HUES48 (cell line): ENCODE measurements around the gene ADGRV1.
"Not testable (repeated sequence)": the region's sequence is repeated elsewhere in the genome, so short reads cannot be mapped to it uniquely, and the experiment has no call there.

Source experiments
- H3K27ac ChIP-seq: one replicate; pipeline ENCODE4 v1.7.0; 2013; ENCODE audit warnings: low read depth, low read length, inconsistent platforms
- H3K27me3 ChIP-seq: 2 replicates; pipeline ENCODE4 v1.6.1; 2013; ENCODE audit warnings: mild to moderate bottlenecking, low read length; ENCODE audit not compliant: control insufficient read depth, insufficient read depth
- H3K36me3 ChIP-seq: 2 replicates; pipeline ENCODE4 v1.6.1; 2013; ENCODE audit warnings: low read length; ENCODE audit not compliant: control insufficient read depth, insufficient read depth
- H3K4me1 ChIP-seq: 2 replicates; pipeline ENCODE4 v1.6.1; 2013; ENCODE audit warnings: mild to moderate bottlenecking, low read length; ENCODE audit not compliant: control insufficient read depth, insufficient read depth
- H3K4me3 ChIP-seq: 2 replicates; pipeline ENCODE4 v1.5.1; 2013; ENCODE audit warnings: mild to moderate bottlenecking, low read depth, low read length
- H3K9ac ChIP-seq: 2 replicates; pipeline ENCODE4 v1.6.1; 2013; ENCODE audit warnings: mild to moderate bottlenecking, low read depth, low read length, moderate library complexity
- H3K9me3 ChIP-seq: 2 replicates; pipeline ENCODE4 v1.6.1; 2013; ENCODE audit warnings: low read length; ENCODE audit not compliant: control insufficient read depth, insufficient read depth

The ADGRV1 gene

DNA sequence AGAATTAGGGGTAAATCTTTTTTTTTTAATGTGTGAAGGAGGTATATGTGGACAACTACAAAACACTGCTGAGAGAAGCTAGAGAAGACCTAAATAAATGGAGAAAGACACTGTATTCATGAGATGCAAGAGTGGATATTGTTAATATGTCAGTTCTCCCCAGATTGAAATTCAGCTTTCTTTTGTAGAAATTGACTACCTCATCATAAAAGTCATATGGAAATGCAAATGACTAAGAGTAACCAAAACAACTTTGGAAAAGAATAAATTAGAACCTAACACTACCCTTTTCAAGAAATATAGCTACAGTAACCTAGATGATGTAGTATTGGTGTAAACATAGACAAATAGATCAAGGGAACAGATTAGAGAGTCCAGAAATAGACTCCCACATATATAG, 400.7 kb downstream of the ADGRV1 start:
- H3K9me3 ChIP-seq = no peaks in the 10 kb centered on the region
- H3K27me3 ChIP-seq = no peaks in the 10 kb centered on the region
- H3K27ac ChIP-seq = no peak overlapping the region
- no peak overlapping the region for H3K4me3 ChIP-seq
- no peaks in the 10 kb centered on the region for H3K36me3 ChIP-seq
- no peak overlapping the region for H3K9ac ChIP-seq
- 0 out of 2 replicates have a peak, but pooled peaks cover 4% of the 10 kb centered on the region for H3K4me1 ChIP-seq

DNA sequence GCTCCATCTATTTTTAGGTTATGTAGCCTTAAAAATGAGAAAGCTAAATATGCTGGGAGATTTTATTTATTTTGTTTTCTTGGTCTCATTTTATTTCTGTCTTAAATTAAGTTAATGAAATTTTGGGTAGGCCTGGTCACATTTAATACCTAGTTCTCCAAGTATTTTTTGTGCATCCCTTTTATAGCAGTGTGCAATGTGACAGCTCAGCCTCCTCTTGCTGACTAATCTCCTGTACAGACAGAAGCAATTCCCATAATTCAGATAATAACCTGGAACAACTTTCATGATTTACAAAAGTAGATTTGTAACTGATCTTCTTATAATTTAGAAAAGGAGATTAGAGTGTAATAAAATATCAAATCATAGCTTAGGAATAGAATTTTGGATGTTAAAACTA, 403.9 kb downstream of the ADGRV1 start:
- H3K4me1 ChIP-seq = 0 out of 2 replicates have a peak, but pooled peaks cover 4% of the 10 kb centered on the region
- no peak overlapping the region for H3K27ac ChIP-seq
- no peak overlapping the region for H3K4me3 ChIP-seq
- no peaks in the 10 kb centered on the region for H3K9me3 ChIP-seq
- H3K9ac ChIP-seq = no peak overlapping the region
- peaks cover 9% of the 10 kb centered on the region; the same call in 1 of the 2 replicates for H3K36me3 ChIP-seq
- no peaks in the 10 kb centered on the region for H3K27me3 ChIP-seq

DNA sequence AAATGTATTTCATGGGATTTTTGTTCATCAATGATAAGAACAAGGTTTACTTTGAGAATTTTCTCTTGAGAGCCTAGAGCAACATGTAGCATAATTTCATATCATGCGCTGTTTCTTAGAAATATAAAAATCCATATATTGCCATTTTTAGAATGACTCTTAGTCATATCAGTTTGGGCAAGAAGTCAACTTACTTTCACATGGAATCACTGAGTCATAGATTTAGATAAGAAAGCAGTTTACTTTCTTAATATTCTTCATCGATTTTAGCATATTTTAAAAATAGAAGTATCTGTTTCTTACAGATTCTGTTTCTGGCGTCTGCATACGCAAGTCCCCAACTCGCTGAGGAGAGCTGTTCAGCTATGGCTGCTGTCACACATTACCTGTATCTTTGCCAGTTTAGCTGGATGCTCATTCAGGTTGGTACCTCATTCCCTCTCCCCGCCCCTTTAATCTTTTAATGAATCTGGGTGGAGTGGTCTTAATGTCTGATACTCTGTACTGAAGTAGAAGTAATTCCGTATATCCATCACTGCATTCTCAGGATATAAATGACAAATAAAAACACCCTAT, 406.6 kb downstream of the ADGRV1 start:
- Histone ChIP-seq H3K27ac (no peak overlapping the region), H3K4me3 (no peak overlapping the region), H3K4me1 (0 out of 2 replicates have a peak, but pooled peaks cover 4% of the 10 kb centered on the region), H3K9ac (no peak overlapping the region), H3K27me3 (no peaks in the 10 kb centered on the region), H3K36me3 (peaks cover 30% of the 10 kb centered on the region), H3K9me3 (peaks cover 13% of the 10 kb centered on the region)

GRCh38 chr5:90967443-90967842, 408.8 kb downstream of the ADGRV1 start:
- H3K27ac ChIP-seq = no peak overlapping the region
- H3K4me1 ChIP-seq = no peaks in the 10 kb centered on the region
- no peak overlapping the region for H3K9ac ChIP-seq
- H3K27me3 ChIP-seq = no peaks in the 10 kb centered on the region
- H3K4me3 ChIP-seq = no peak overlapping the region
- H3K9me3 ChIP-seq = peaks cover 13% of the 10 kb centered on the region
- peaks cover 30% of the 10 kb centered on the region for H3K36me3 ChIP-seq

- H3K36me3 ChIP-seq = peaks cover 30% of the 10 kb centered on the region
- H3K9ac ChIP-seq = no peak overlapping the region
- no peak overlapping the region for H3K27ac ChIP-seq
Observed at GRCh38 chr5:90967851-90968250, 409.3 kb downstream of the ADGRV1 start.

GRCh38 chr5:90968319-90968718, 409.7 kb downstream of the ADGRV1 start:
- no peaks in the 10 kb centered on the region for H3K4me1 ChIP-seq
- peaks cover 30% of the 10 kb centered on the region for H3K36me3 ChIP-seq
- H3K27ac ChIP-seq = no peak overlapping the region
- peaks cover 13% of the 10 kb centered on the region for H3K9me3 ChIP-seq
- H3K27me3 ChIP-seq = no peaks in the 10 kb centered on the region
- no peak overlapping the region for H3K4me3 ChIP-seq
- H3K9ac ChIP-seq = no peak overlapping the region

More at GRCh38 chr5:90967851-90968250, 409.3 kb downstream of the ADGRV1 start:
- peaks cover 13% of the 10 kb centered on the region for H3K9me3 ChIP-seq
- no peaks in the 10 kb centered on the region for H3K4me1 ChIP-seq
- no peak overlapping the region for H3K4me3 ChIP-seq
- no peaks in the 10 kb centered on the region for H3K27me3 ChIP-seq

- H3K27me3 ChIP-seq, H3K4me1 ChIP-seq, H3K9ac ChIP-seq, H3K4me3 ChIP-seq, H3K27ac ChIP-seq: not testable (repeated sequence)
- H3K36me3 ChIP-seq = peaks cover 30% of the 10 kb centered on the region
- H3K9me3 ChIP-seq = peaks cover 13% of the 10 kb centered on the region
Observed at GRCh38 chr5:90969945-90970344, 411.3 kb downstream of the ADGRV1 start.

- Histone ChIP-seq H3K36me3 (peaks cover 4% of the 10 kb centered on the region), H3K4me3 (no peak overlapping the region), H3K9ac (no peak overlapping the region), H3K27me3 (no peaks in the 10 kb centered on the region), H3K27ac (no peak overlapping the region), H3K9me3 (no peaks in the 10 kb centered on the region), H3K4me1 (no peaks in the 10 kb centered on the region)
Observed at GRCh38 chr5:90981177-90981576, 422.6 kb downstream of the ADGRV1 start.

GRCh38 chr5:90981821-90982220, 423.2 kb downstream of the ADGRV1 start:
- peaks cover 4% of the 10 kb centered on the region for H3K36me3 ChIP-seq
- no peaks in the 10 kb centered on the region for H3K4me1 ChIP-seq
- H3K27ac ChIP-seq = no peak overlapping the region
- H3K4me3 ChIP-seq = no peak overlapping the region
- H3K9me3 ChIP-seq = no peaks in the 10 kb centered on the region
- no peaks in the 10 kb centered on the region for H3K27me3 ChIP-seq
- no peak overlapping the region for H3K9ac ChIP-seq

GRCh38 chr5:90982576-90982975, 424.0 kb downstream of the ADGRV1 start:
- Histone ChIP-seq H3K27me3 (no peaks in the 10 kb centered on the region), H3K9ac (no peak overlapping the region), H3K9me3 (no peaks in the 10 kb centered on the region), H3K36me3 (peaks cover 4% of the 10 kb centered on the region), H3K4me1 (no peaks in the 10 kb centered on the region), H3K4me3 (no peak overlapping the region), H3K27ac (no peak overlapping the region)

- Histone ChIP-seq H3K9ac (no peak overlapping the region), H3K9me3 (no peaks in the 10 kb centered on the region), H3K4me3 (no peak overlapping the region), H3K27ac (no peak overlapping the region), H3K36me3 (peaks cover 4% of the 10 kb centered on the region), H3K27me3 (no peaks in the 10 kb centered on the region), H3K4me1 (no peaks in the 10 kb centered on the region)
Observed at GRCh38 chr5:90983148-90983547, 424.6 kb downstream of the ADGRV1 start.
